PC-9 (cell line): ENCODE data around the gene SLC15A1. TPM values are rescaled to one million over a fixed set of nuclear protein-coding genes. Genes with fewer than 3 reads are reported as not detected.

Experiments
- BruUV-seq: library from RNA; stranded (reverse); fragments of 400-500 nt; replicated peaks from 2 replicates; lab custom pipeline; 2021; lab: Mats Ljungman, UMichigan
- CTCF ChIA-PET: fragments of 300-600 bp; sonication (Branson Sonifier 250); formaldehyde crosslinking; loops from one replicate; lab custom pipeline; 2022; ENCODE audit warnings: antibody characterized with exemption; lab: Charles Lee
- POLR2A ChIA-PET: fragments of 300-600 bp; sonication (Branson Sonifier 250); formaldehyde crosslinking; loops from one replicate; lab custom pipeline; 2022; ENCODE audit warnings: antibody characterized with exemption; ENCODE audit not compliant: unreplicated experiment; lab: Charles Lee
- DNase-seq, 2 experiments: peaks; one replicate each; pipeline versions ENCODE4 v3.0.0 to v3.0.0-alpha.2; 2015 to 2022; ENCODE audit warnings: mixed read lengths in 1 of 2
- H2AFZ ChIP-seq: fragments of 200-600 bp; sonication (generic); 2 replicates; pipeline ENCODE4 v1.8.1; 2017; ENCODE audit warnings: antibody characterized with exemption
- H3F3A ChIP-seq: fragments of 200-600 bp; sonication (generic); 2 replicates; pipeline ENCODE4 v1.8.1; 2017; ENCODE audit warnings: antibody characterized with exemption, mild to moderate bottlenecking, low read depth; ENCODE audit not compliant: insufficient read depth
- H3K27ac ChIP-seq: fragments of 200-600 bp; sonication (generic); 2 replicates; pipeline ENCODE4 v1.6.1; 2016; ENCODE audit warnings: mixed run types
- H3K27me3 ChIP-seq: fragments of 200-600 bp; sonication (generic); 2 replicates; pipeline ENCODE4 v1.6.1; 2016; ENCODE audit warnings: low read depth, mixed run types; ENCODE audit not compliant: insufficient read depth
- H3K36me3 ChIP-seq: fragments of 200-600 bp; sonication (generic); 2 replicates; pipeline ENCODE4 v1.6.1; 2016; ENCODE audit warnings: low read depth, mixed run types
- H3K4me1 ChIP-seq: fragments of 200-600 bp; sonication (generic); replicated peaks from 2 replicates; pipeline ENCODE4 v1.6.1; 2016; ENCODE audit warnings: mixed run types; ENCODE audit not compliant: insufficient read depth
- H3K4me2 ChIP-seq: fragments of 200-600 bp; sonication (generic); 2 replicates; pipeline ENCODE4 v1.6.1; 2017; ENCODE audit warnings: mixed run types
- H3K4me3 ChIP-seq: fragments of 200-600 bp; sonication (generic); 2 replicates; pipeline ENCODE4 v1.6.1; 2016; ENCODE audit warnings: mixed run types
- H3K79me2 ChIP-seq: fragments of 200-600 bp; sonication (generic); 2 replicates; pipeline ENCODE4 v1.6.1; 2017; ENCODE audit warnings: low read depth, mixed run types
- H3K9me2 ChIP-seq: fragments of 200-600 bp; sonication (generic); 2 replicates; pipeline ENCODE4 v1.8.1; 2017; ENCODE audit warnings: mild to moderate bottlenecking; ENCODE audit not compliant: insufficient read depth
- H3K9me3 ChIP-seq: fragments of 200-600 bp; sonication (generic); 2 replicates; pipeline ENCODE4 v1.8.1; 2016; ENCODE audit warnings: low read depth; ENCODE audit not compliant: insufficient read depth
- H4K20me1 ChIP-seq: fragments of 200-600 bp; sonication (generic); 2 replicates; pipeline ENCODE4 v1.8.1; 2017; ENCODE audit not compliant: insufficient read depth
- EZH2 ChIP-seq: fragments of 200-600 bp; sonication (generic); IDR thresholded peaks from 2 replicates; pipeline ENCODE4 v1.8.0; 2017; ENCODE audit warnings: antibody characterized with exemption, low read depth
- intact Hi-C: fragments of 100-400 bp; cut with micrococcal nuclease; formaldehyde crosslinking; loops from one replicate; pipeline ENCODE4 v1.10.0; 2022; ENCODE audit not compliant: unreplicated experiment
- total RNA-seq: library from RNA; stranded (reverse); gene quantifications from 2 replicates; pipeline ENCODE4 v1.2.3, GENCODE V29; 2021
- TF ChIP-seq, protein P1 (sequence below): fragments of 200-600 bp; sonication (generic); conservative IDR thresholded peaks from 2 replicates; pipeline ENCODE4 v1.6.1; 2017; ENCODE audit warnings: mixed run types, antibody characterized with exemption, mild to moderate bottlenecking, moderate library complexity

SLC15A1 gene
- total RNA-seq, 1 experiment from 2014 or later, result 0.55 TPM

DNA sequence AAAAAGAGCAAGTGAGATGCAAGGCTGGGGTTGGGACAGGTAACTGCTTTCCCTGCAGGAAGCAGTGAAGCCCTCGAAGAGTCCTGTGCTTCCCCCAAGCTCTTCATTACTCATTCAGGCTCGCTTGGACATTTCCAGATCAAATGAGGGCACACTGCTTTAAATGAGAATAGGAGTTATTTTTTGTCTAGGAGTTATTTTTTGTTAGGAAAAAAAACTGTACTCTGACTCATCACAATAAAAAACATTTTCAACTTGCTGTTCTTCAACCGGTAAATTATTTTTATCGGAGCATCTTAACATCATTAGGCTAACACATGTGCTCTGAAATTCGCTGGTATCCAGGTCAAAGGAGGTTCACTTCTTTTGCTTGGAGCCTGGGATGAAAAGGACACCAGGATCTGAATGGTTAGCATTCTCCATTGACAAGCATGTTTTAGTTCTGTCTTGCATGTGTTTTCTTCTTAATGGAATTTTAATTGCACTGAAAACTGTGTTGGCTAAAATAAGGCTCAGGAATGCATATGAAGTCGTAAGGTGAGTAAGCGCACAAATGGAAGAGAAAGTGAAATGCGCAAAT lies 94.9 kb downstream of the SLC15A1 start:
- Histone ChIP-seq H3K27ac (no peak overlapping the region), H3K79me2 (no peaks in the 10 kb centered on the region), H4K20me1 (no peaks in the 10 kb centered on the region), H3K27me3 (no peaks in the 10 kb centered on the region), H2AFZ (no peak overlapping the region), H3K4me3 (no peak overlapping the region), H3K9me3 (no peaks in the 10 kb centered on the region), H3K36me3 (no peaks in the 10 kb centered on the region), H3K4me2 (no peak overlapping the region), H3F3A (no peaks in the 10 kb centered on the region), H3K9me2 (no peaks in the 10 kb centered on the region), H3K4me1 (peaks cover 7% of the 10 kb centered on the region)
- no peak for TF ChIP-seq EZH2
- TF ChIP-seq, protein P1, sequence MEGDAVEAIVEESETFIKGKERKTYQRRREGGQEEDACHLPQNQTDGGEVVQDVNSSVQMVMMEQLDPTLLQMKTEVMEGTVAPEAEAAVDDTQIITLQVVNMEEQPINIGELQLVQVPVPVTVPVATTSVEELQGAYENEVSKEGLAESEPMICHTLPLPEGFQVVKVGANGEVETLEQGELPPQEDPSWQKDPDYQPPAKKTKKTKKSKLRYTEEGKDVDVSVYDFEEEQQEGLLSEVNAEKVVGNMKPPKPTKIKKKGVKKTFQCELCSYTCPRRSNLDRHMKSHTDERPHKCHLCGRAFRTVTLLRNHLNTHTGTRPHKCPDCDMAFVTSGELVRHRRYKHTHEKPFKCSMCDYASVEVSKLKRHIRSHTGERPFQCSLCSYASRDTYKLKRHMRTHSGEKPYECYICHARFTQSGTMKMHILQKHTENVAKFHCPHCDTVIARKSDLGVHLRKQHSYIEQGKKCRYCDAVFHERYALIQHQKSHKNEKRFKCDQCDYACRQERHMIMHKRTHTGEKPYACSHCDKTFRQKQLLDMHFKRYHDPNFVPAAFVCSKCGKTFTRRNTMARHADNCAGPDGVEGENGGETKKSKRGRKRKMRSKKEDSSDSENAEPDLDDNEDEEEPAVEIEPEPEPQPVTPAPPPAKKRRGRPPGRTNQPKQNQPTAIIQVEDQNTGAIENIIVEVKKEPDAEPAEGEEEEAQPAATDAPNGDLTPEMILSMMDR, result no peak
- intact Hi-C loops, result no loop called here
- CTCF ChIA-PET, result interaction anchor here (0.7 kb wide), 1 partner anchor 609 kb away, joined by 3 read pairs; no protein-coding TSS in a partner anchor
- peak in 1 of 2 experiments; percentile 43 for DNase-seq
- no TSS peak for BruUV-seq
- POLR2A ChIA-PET, result no interaction called here

DNA sequence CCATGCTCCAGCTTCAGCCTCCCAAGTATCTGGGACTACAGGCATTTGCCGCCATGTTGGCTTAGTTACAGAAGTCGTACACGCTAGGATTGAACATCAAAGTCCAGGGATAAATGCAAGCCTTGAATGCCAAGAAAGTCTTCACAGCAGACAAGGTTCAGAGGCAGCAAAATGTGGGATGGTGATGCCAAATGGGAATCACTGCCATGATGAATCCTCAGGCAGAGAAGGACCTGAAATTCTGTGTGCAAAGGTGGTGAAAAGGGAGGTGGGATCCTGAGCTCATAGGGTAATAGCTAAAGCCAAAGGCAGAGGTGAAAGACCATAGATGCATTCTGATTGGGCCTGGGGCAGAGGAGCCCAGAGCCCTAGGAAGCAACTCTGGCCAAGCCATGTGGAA lies 96.2 kb downstream of the SLC15A1 start:
- H3K27ac ChIP-seq, result no peak overlapping the region
- no peaks in the 10 kb centered on the region for H3K27me3 ChIP-seq
- POLR2A ChIA-PET, result no interaction called here
- peaks cover 20% of the 10 kb centered on the region for H3K4me1 ChIP-seq
- peaks cover 6% of the 10 kb centered on the region; the same call in 1 of the 2 replicates for H3F3A ChIP-seq
- no peak overlapping the region for H3K4me3 ChIP-seq
- DNase-seq, result no peak
- H3K9me3 ChIP-seq, result no peaks in the 10 kb centered on the region
- no peaks in the 10 kb centered on the region for H3K36me3 ChIP-seq
- H3K9me2 ChIP-seq, result no peaks in the 10 kb centered on the region
- no peak overlapping the region for H2AFZ ChIP-seq
- H3K4me2 ChIP-seq, result no peak overlapping the region
- TF ChIP-seq, protein P1, result no peak
- no peak for TF ChIP-seq EZH2
- CTCF ChIA-PET, result no interaction called here
- no TSS peak for BruUV-seq
- H3K79me2 ChIP-seq, result no peaks in the 10 kb centered on the region
- intact Hi-C loops, result no loop called here
- no peaks in the 10 kb centered on the region for H4K20me1 ChIP-seq

DNA sequence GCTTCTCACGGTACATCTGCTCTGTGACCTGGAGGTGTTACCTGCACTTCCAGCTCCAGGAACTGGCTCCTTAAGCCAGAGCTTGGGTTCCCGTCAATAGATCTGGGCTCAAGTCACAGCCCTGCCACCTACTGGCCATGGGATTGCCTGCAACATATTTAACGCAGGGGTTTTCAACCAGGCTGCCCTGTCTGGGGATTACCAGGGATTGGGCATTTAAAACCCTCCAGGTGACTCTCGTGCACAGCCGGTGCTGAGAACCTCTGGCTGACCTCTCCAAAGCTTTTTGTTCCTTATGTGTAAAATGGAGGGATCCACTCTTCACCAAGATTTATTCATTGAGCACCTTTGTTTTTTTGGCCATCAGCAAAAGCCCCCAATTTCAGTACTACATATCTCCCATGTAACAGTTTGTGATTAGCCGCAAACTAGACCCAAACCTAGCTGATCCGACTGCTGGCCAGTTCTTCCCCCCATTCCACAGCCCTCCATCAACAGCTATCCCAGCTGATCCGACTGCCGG lies 98.9 kb downstream of the SLC15A1 start:
- CTCF ChIA-PET, result interaction anchor here (0.5 to 2.2 kb wide), 7 partner anchors 20 to 441 kb away, joined by 3 to 11 read pairs (median 4); no protein-coding TSS in a partner anchor
- Histone ChIP-seq H4K20me1 (no peaks in the 10 kb centered on the region), H3K27me3 (no peaks in the 10 kb centered on the region), H3K9me2 (no peaks in the 10 kb centered on the region), H3K4me3 (no peak overlapping the region), H3K9me3 (no peaks in the 10 kb centered on the region), H3F3A (peaks cover 33% of the 10 kb centered on the region), H3K79me2 (0 out of 2 replicates have a peak, but pooled peaks cover 5% of the 10 kb centered on the region), H3K27ac (peak overlapping the region; percentile 18; the same call in 1 of the 2 replicates), H2AFZ (0 out of 2 replicates have a peak overlapping the region, but pooled peaks have one; percentile 31), H3K4me1 (peaks cover 47% of the 10 kb centered on the region), H3K36me3 (no peaks in the 10 kb centered on the region), H3K4me2 (peak overlapping the region; percentile 43)
- intact Hi-C loops, result loop anchor here (1.0 kb wide), 2 partner anchors 117 to 208 kb away; no protein-coding TSS in a partner anchor
- TF ChIP-seq, protein P1, result peak; percentile 96
- TF ChIP-seq EZH2, result no peak
- DNase-seq, result peak; percentile 78 to 87
- POLR2A ChIA-PET, result interaction anchor here (0.6 to 1.1 kb wide), 2 partner anchors 82 to 145 kb away, joined by 3 read pairs; no protein-coding TSS in a partner anchor
- BruUV-seq, result no TSS peak
